Stimulated activated CD8-positive, alpha-beta memory T cell treated with anti-CD3 and anti-CD28 coated beads, Interleukin-2, amount 100 ng/mL, for 48 hours (primary cell): ENCODE measurements around the gene PRSS21.
A peak's percentile ranks its signal among the peaks of the same experiment; 100 is the strongest.

Experiments used
- DNase-seq, 2 donors: peaks; one replicate each; pipeline ENCODE4 v3.0.0-alpha.2; 2020; ENCODE audit warnings: low read depth in 2 of 2

PRSS21 gene

GRCh38 chr16:2867661-2867986, 50.6 kb downstream of the PRSS21 start:
- no peak for DNase-seq

GRCh38 chr16:2867987-2868789, 51.2 kb downstream of the PRSS21 start:
- peak; percentile 93 to 96 for DNase-seq
